Measurements from ENCODE around the gene CREB5.

Gene CREB5

DNA sequence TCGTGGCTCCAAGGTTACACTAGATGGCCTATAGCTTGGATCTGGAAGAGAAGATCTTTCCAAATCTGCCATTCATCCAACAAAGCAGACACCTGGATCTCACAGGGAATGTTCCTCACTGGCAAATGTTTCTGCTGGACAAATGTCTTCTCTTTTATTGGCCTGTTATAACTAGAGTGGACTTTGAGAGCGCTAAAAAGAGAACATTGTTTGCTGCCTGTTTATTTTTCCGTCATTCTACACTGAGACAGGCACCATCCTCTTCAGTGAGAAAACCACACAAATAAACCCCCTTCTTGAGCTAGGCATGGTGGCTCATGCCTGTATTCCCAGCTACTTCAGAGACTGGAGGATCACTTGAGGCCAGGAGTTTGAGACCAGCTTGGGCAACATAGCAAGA, 206.9 kb downstream of the CREB5 start:
- DNase-seq = no peak

DNA sequence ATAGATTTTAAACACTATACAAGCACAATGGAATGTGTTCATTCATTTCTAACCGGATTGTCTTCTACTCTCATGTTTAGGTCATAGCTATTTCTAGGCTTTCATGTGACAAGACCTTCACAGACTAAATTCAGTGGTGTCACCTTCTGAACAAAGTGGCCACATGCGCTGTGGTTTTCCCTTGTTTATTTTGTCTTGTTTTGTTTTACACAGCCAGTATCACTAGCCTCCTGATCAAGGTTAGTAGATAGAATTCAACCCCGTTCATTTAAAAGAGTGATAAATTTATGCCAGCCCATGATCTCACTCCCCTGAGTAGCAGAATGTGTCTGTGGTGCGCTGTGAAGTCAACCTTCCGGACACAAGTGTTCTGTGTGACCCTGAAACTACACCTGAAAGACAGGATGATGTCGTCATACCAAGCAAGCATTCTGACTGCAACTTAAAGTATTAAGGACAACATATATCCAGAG, 209.1 kb downstream of the CREB5 start:
- no peak for DNase-seq

DNA sequence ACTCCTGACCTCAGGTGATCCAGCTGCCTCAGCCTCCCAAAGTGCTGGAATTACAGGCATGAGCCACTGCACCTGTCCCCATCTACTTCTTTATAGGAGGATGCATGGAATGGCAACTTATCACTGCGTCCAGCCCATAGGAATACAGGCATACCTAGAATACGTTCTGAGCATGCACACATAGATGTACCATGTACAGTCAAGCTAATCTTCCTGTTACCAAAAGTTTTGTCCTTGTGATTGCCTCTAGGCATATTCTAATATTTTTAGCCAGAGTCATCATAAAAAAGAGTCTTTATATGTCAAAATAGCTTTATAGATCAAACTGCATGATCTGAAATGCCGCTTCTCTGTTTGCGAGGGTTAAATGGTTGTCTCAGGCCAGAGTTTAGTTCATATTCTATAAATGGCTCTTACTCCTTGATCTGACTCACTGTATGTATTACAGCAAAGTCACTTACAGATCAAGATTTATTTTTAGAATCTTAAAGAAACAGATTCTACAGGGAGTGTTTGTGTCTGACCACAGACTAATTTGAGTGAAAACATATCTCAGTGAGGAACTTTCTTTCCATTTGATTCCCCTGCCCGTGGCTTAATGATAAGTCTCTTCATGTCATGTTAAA, 210.9 kb downstream of the CREB5 start:
- DNase-seq = no peak

DNA sequence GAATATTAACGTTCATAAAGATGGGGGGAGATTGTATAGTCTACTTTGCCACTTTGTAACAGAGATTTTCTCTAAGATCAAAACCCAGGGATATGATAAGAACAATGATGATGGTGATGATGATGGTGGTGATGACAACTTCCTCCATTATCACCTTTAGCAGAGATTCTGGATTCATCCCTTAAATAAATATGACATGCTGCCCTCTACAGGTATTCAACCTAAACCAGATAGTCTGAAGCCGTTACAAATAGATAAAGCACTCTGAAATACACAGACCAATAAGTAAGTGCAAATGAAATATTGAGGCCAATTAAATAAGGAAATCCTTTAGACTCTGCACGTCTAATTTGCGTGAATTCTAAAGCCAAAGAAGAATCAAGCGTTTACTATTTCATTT, 211.5 kb downstream of the CREB5 start:
- no peak for DNase-seq

DNA sequence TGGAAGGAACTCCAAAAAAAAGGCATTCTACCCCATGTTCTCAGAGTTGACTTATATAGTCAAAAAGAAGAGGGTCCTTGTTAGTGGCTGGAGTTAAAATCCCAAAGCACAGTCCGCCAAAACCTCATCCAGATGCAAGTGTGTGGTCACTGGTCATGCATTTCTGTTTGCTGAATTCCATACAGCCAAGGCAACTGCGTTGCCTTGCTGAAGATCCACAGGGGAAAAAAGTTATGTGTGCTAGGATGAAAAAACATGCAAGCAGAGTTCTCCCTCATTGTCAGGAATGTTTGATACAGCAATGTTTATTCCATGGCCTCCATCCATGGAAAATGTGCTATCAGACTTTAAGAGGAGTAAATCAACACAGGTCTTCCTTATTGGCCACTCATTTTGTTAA, 213.1 kb downstream of the CREB5 start:
- DNase-seq = no peak

DNA sequence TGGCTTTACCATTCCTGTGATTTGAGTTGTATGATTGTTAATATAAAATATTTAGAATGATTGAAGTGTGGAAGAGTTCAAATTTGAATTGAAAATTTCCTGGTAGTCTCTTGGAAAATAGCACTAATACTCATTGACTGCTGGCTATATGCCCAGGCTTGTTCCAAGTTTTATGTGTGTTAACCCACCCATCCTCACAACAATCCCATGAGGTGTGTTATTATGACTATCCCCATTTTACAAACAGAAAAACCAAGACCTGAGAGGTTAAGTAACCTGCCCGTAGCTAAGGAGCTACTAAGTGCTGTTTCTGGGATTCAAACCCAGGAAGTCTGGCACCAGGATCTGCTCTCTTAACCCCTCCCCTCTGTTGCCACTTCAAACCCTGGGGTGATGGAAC, 213.9 kb downstream of the CREB5 start:
- DNase-seq = no peak

DNA sequence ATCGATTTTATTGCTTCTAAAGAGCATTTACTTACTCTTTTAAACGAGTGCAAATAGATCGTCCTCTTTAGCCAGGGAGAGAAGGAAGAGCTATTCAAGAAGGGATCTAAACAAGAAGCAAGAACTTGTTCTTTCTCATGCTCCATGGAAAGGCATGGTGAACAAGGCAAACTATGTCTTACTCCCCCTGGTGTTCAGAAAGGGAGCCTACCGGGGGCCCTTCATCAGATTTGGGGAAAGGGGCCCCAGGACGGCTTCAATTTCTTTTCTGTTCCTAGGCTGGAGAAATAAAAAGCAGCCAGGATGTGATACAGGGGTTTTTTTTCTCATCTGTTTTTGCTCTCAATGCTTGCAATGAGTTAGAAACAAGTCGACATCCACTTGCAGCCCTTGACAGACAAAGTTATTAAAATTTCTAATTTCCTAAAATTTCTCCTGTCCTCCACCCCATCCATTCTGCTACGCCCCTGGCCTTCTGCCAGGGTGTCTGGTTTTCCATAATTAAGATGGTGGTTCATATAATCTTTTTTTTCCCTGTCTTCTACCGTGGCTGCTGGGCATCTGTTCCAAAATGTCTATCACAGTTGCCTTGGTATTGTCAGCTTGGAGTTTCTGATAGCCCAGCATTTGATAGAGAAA, 214.4 kb downstream of the CREB5 start:
- DNase-seq = peak; percentile 2

DNA sequence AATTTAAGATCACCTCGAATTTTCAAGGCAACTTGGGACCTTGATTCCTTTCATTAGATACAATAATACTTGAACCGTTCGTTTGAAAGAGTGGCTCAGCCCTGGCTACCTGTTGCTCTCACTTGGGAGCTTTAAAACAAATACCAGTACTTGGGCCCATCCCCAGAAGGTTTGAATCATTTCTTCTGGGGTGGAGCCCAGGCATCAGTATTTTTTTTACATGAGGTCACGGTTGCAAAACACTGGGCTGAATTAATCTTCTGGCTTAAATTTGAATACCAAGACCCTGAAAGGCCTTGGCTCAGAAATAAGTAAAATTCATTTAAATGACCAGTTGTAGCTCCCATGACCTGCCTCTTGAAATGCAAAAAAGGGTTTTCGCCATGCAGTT, 214.9 kb downstream of the CREB5 start:
- no peak for DNase-seq

DNA sequence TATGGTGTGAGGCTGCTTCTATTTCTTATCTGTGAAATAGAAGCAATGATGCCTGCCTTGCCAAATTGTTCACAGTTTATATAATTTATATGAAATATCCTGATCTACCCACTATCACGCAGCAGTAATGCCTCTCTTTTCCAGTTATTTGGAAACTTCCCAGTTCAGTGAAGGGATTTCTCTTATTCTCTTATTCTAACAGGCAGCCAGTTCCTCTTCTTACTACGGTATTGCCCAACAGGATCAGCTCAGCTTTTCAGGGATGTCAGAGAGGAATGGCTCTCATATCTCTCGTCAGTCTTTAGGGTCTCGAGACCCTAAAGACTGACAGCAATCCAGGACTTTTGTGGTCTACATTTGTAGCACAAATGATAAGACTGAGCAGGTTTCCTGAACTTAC, 215.6 kb downstream of the CREB5 start:
- no peak for DNase-seq

DNA sequence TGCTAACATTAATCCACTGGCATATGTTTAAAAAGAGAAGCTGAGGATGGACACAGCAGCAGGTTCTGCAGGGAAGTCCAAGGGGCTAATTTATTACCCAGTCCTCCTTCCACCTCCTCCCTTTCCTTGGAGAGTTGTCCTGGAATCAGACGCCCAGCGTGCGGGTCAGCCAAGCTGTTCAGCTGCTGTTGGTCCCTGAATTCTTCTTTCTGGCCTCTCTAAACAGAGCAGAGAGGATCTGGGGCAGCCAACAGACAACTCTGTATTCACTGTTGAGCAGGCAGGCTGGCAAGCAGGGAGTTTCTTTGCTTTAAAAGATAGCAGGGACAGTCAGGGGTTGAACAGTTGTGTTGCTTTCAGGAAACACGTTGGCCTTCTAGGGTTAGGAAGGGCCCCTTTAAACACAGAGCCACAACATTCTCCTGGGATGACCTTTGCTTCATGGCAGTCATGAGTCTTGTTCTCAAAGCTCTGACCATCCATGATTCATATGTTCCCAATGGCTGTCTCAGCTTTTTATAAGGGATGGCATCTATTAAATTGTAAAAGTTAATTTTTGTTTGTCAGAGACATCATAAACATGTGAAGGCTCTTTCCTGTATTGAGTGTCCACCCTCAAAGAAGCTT, 217.0 kb downstream of the CREB5 start:
- no peak for DNase-seq

DNA sequence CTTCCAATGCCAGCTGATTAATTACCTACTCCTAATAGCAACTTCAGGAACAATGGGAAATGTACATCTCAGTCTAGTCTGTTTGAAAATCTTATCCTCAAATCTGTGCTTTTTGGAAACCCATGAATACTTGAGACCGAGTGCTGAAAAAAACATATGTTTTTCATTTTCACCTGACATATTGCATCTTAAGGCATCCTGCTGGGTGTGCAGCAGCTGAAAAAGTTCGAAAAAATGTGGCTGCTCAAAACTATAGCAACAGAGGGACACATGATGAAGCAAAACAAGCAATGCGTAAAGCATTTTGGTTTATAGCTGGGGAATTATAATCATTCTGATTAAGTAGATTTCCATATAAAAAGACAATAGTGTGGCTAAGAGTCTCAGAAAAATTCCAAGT, 218.0 kb downstream of the CREB5 start:
- no peak for DNase-seq

DNA sequence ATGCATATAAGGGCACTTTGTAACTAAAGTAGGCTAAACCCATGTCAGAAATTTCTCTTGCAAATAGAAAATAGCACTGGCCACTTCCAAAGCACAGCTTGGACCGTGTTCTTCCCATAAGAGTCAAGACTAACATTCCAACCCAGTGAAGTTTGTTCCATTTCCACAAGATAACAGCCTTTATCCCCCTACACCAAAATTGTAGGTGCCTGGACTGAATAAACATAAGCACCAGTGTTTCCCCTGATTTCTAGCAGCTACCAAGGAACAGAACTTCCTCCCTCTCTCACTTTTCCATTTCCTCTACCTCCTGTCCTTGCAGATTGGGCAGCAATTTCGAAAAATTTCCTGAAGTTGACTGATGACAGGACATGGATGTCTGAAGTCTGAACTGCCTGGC, 219.7 kb downstream of the CREB5 start:
- DNase-seq = no peak

DNA sequence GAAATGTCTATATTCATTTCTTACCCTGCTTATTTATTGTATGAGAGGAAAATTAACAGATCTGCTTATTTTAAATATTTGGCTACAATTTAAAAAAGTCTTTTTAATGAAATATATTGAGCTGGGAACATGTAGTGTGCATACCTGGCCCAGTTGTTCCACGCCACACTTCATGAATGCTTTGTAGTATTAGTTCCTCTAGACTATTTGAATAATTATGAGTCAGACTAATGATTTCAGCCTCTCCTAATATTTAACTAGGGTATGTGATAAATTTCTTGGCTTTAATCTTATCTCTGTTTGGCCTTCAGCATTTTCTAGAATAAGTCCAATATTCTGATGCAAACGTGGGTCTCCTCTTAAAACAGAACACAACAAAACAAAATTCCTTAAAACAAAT, 226.6 kb downstream of the CREB5 start:
- no peak for DNase-seq

DNA sequence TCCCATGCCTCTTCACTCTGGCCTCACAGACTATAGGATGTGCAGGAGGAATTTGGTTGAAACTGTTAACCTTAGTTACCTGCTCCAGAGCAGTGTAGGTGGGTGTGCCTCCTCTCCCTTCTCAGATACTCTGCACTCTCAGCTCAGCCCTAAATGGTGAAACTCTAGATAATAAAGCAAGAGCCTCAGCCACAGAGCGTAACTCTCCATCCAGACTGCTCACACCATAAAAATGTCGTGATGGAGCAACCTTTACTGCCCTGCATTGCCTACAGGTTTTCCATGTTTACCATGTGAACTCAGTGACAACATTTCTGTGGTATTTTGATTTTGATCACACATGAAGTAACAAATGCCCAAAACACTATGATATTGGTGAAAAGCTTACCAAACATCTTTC, 227.7 kb downstream of the CREB5 start:
- no peak for DNase-seq

DNA sequence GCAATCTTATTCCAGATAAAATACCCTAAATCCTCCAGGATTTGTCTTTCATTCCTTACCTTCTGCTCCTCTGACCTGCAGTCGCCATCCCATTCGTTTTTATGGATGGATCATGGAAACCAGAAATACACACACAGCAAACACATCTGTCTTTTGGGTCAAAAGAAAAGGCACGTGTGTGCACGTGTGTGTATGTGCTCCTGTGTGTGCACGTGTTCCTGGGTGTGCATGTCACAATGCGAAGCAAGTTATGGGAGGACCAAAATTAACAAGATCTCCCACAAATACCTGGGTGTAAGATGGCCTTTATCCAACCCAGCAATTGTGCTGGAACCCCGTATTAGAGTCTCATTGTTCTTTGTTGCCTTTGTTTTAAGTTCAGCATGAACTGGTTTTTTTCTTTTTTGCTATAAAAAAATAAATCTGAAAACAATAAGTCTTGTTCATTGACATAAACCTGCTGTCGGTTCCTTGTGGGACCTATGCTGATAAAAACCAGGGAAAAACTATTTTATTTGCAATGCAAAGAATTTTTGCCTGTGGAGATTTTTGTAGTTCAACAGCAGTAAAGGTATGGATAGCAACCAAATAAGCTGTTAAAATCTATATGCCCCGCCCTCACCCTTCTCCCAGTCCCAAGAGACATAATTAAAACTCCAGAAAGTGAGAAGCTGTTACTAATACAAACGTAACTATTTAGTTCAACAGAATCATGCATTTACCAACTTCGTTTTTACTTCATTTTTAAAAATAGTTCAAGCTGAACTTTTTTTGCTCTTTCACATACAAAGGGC, 229.6 kb downstream of the CREB5 start:
- DNase-seq = no peak

DNA sequence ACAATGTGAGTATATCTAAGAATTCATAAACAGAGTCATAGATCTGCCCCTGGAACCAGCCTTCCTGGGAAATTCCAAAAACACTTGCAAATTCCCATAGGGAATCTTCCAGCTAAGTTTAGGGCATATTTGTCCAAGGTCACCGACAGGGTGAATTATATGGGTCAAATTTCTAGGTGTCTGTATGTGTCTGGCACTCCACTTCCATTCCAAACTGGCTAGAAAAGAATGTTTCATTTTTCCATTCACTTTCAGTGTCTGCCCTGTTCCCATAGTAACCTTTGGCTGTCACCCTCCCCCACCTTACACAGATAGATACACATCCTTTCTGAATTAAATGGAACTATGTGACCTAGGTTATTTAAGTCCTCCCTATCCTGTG, 230.9 kb downstream of the CREB5 start:
- no peak for DNase-seq

DNA sequence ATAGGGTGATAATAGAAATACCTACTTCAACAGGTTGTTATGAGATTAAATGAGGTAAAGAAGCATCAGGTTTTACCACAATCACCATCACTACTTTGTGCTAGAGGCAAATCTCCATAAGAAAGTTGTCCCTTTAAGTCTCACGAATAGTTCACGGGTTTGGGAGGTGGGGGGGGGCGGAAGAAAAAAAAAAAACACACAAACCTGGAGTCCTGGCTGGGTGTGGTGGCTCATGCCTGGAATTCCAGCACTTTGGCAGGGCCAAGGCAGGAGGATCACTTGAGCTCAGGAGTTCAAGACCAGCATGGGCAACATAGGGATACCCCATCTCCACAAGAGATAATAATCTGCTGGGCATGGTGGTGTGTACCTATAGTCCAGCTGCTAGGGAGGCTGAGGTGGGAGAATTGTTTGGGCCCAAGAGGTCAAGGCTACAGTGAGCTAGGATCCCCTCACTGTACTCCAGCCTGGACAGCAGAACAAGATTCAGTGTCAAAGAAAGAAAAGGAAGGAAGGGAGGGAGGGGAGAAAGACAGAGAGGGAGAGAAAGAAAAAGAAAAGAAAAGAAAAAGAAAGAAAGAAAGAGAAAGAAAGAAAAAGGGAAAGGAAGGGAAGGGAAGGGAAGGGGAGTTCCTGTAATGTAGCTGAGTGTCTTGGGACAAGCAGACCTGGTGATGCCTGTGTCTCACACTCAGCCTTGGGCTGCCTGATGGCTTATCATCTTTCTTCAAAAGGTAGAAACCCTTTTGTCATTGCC, 231.4 kb downstream of the CREB5 start:
- no peak for DNase-seq

DNA sequence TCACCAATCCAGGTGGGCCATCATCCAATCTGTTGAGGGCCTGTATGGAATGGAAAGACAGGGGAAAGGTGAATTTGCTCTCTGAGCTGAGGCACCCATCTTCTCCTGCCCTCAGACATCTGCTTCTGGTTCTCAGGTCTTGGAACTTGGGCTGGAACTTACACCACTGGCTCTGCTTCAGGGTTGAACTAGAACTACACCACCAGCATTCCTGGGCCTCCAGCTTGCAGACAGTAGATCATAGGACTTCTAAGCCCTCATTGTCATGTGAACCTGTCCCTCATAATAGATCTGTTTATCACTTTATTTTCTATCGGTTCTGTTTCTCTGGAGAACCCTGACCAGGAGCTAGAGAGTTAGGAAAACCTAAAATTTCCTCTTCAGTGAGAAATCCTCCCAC, 233.5 kb downstream of the CREB5 start:
- no peak for DNase-seq

DNA sequence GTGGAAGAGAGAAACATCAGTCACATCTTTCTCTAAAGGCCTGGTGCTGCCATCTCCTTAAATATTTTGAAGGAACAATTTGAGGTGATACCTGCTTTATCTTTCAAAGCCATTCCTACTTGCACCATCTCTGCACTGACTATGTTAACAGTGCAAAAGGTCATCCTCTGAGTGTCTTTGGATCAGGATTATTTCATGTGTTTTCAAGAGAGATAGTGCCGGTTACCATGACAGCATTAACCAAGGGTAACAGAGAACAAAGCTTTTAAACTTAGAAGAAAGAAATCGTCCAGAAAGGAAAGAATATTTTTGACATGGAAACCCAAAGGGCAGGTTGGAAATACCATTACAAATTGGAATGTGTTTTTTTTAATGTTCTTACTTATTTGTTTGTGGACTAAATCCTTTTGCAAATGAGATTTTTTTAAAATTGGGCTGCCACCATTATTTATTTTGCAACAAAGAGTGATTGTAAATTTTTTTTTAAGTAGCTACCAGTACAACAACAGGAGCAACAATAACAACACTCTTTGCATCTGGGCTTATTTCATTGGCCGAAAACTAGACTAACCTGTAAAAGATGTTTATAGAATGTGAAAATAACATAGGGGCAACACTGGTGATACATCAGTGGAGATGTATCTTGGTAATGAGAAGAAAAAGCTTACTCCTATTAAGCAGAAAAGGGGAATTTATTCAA, 234.2 kb downstream of the CREB5 start:
- no peak for DNase-seq

DNA sequence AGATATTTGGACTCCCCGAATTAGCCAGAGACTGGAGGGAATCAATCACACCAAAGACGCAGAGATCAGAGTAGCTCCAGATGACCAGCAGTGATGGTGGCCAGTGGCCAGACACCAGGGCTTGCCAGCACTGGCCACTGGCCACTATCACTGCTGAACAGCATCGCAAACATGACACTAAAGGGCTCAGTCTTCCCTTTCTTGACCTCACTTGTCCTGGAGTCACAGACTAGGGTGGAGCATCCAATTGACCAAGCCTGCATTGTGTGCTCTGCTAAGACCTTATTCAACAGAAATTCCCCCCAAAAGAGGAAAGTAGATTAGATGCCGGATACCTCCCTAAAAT, 234.7 kb downstream of the CREB5 start:
- DNase-seq = no peak

DNA sequence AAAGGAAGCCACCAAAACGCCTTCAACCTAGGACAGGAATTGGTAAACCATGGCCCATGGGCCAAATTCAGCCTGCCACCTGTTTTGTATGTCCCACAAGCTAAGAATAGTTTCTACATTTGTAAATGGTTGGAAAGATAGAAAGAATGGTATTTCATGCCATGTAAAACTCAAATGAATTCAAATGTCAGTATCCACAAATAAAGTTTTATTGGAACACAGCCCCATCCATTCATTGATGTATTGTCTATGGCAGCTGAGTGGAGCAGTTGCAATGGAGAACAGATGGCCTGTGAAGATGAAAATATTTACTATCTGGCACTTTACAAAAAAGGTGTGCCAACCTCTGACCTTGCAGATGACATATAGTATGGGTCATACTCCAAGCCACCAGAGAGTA, 236.9 kb downstream of the CREB5 start:
- no peak for DNase-seq

DNA sequence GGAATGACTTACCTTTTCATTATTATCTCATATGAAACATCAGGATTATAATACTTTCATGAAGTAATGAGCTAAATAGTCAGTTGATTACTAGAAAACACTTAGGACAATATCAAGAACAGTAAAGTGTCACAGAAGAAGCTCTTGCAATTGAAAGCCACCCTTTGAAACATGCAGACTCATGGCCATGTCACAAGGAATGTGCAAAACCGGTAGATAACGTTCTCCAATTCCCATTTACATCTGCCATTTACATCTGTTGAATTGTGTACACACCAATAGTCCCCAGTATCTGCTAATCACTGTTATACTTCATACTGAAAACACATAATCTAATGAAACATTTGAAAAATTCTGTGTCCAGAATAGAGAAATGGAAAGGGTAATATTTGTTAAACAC, 237.5 kb downstream of the CREB5 start:
- DNase-seq = no peak

DNA sequence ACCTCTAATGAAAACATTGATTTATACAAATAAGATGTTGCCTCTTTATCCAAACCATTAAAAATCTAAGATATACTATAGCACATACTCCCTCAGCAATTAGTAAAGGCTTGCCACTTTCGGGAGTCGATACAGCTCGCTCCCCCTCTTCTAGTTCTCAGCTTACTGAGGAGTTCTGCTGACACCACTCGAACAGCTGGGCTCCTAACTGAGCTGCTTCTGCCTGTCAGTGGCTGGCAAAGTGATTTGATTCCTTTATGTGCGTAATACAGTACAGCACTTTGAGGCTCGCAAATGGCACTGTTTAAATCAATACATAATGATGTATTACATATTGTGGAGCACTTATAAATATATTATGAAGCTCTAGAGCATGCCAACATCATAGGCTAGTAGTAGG, 241.8 kb downstream of the CREB5 start:
- DNase-seq = no peak
